NCI-H2029 (cell line): ENCODE results near the gene CNTNAP3.
"Not testable (repeated sequence)": the region's sequence is repeated elsewhere in the genome, so short reads cannot be mapped to it uniquely, and the experiment has no call there.

Experiments used
- DNase-seq: peaks from one replicate; lab custom pipeline; 2025; lab: John Stamatoyannopoulos, UW

Gene CNTNAP3

DNA sequence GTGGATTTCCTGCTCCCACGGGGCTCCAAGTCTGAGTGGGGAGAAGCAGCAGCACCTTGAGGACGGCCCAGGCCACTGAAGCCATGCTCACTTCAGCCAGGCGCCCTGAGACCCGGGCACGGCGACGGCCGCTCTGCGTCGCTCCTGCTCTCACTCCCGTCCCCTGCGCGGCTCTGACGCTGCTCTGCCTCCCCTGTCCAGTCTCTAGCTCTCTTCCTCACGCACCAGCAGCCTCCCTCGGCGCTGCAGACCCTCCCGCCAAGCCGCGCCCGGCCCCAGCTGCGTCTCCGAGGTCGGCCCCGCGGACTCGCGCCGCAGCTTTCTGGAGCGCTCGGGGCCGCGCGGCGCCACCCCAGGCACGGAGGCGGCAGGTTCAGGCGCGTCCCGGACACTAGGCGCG, at the start of gene CNTNAP3:
TSS of gene CNTNAP3 (minus strand) at position 188 of the 400 bp plus-strand sequence. CDS start at position 85, 103 bp downstream.
- DNase-seq: not testable (repeated sequence)

DNA sequence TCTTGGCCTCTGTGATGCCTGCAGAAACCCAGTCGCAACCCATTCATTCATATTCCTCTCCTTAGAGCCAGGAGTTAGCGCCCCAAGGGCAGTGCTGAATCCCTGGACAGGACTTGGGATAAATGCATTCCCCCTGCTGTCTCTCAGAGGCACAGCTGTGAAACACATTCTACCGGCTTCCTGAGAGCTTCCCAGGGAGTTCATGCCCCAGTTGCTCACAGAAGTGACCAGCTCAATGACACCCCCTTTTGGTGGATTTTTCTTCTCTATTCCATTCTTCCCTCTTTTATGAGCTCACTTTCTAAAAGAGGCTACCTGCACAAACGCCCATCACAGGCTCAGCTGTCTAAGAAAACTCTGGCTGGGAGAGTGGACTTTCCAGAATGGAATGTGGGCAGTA, 8.0 kb downstream of the CNTNAP3 start:
- DNase-seq: not testable (repeated sequence)

DNA sequence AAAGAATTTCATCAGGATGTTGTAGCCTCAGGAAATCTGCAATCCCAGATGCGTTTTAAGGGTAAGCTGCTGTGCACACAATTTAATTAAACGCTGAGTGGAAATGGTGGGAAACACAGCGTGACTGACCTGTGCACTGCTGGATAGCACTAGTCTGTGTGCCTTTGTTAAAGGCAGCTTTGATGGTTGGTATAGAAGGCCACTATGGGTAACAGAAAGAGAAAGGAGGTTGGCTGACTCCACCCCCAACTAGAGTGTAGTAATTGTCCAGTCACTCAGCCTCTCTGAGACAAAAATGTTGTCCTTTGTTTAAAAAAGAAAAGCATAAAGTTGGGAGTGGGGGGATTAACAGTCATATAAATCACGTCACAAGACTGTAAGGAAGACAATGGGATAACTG, 45.5 kb downstream of the CNTNAP3 start:
- DNase-seq: not testable (repeated sequence)

DNA sequence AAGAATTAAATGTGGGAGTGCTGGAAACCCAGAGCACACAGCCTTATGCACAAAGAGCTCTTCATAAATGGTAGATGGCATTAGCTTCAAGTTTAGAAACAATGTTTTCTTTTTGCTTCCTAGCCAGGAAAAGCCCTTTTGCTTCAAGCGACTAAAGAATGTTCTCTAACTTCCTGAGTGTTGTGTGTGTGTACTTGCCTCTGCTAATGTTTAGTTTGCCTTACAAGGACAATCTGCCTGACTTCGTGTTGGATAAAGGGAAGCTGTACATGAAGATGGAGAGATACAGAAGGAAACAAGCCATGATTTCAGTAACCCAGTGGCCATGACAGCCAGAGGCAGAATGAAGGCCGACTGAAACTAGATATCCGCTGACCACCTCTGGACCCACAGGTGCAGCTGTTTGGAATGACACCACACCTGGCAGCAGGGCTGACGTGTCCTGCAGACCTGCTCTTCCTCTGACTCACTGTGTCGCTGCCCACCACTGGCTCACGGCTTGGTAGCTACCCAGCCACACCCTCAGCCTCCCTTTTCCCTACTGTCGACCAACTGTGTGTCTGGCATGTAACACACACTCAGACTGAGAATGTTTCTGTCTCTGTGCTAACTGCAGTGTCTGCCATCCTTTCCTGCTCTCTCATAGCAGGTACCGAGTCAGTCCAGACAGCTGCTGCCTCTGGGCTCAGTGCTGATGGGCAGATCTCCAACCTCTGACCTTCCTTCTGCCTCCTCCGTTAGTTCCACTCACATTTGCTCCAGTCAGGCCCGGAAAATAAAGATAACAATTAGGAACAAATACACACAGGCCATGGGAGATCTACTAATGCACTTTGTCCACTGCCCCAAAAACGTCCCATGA, 55.6 kb downstream of the CNTNAP3 start:
- DNase-seq: not testable (repeated sequence)

DNA sequence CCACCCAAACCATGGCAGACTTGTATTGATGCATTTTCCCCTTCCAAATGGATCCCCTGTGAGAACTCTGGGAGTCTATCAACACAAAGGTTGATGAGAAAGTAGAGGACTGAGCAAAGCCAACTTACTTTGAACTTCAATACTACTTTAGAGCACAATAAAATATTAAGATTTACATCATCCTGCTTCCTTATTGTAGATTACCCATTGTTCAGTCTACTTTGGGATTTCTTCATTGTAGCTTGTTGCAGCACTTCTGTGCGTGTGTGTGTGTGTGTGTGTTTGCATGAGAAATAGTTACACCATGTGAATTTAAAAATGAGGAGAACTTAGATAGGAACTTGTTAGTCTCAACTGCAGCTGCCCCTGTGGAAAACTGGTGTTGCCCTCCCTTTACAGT, 72.0 kb downstream of the CNTNAP3 start:
- not testable (repeated sequence) for DNase-seq

DNA sequence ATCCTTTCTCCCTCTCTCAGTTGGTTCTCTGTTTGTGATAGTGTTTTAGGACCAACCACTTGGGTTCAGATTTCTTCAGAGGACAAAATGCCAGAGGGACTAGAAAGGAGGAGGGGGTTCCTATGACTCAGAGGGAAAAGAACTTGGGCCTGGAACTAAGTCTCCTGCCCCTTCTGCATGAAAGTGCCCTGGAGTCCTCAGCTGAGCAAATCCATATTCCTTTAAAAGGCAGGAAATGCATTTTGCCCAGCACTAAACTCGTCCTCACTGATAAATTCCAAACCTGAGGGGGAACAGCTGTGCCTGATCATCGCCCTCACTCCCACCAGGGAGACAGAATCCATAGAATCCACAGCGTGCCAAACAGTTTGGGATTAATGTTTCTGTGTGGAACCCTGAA, 78.2 kb downstream of the CNTNAP3 start:
- not testable (repeated sequence) for DNase-seq

DNA sequence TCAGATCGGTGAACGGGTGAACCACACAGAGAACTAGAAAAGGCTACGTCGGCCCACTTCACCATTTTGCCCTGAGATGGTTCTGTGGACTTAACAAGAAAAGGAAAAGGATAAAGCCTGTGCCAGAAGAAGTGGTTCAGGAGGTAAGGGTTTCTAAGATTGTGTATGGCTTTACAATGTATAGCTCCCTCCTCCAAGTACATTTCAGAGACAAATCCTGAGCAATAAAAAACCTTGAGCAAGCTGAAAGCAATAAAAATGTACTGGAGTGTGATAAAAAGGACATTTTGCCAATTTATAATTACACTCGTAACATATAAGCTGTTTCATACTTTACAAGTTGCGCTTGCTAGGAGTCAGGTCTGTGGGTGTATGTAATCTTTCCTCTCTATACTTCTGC, 81.3 kb downstream of the CNTNAP3 start:
- DNase-seq: not testable (repeated sequence)

DNA sequence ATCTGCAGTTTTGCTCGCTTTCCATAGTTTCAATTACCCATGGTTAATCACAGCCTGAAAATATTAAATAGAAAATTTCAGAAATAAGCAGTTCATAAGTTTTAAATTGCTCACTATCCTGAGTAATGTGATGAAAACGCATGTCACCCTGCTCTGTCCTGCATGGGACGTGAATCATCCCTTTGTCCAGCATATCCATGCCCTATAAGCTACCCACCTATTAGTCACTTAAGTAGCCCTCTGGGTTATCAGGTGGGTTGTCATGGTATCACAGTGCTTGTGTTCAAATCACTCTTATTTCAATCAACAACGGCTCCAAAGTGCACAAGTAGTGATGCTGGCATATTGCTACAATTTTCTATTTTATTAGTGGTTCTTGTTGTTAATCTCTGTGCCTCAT, 82.1 kb downstream of the CNTNAP3 start:
- DNase-seq: not testable (repeated sequence)

DNA sequence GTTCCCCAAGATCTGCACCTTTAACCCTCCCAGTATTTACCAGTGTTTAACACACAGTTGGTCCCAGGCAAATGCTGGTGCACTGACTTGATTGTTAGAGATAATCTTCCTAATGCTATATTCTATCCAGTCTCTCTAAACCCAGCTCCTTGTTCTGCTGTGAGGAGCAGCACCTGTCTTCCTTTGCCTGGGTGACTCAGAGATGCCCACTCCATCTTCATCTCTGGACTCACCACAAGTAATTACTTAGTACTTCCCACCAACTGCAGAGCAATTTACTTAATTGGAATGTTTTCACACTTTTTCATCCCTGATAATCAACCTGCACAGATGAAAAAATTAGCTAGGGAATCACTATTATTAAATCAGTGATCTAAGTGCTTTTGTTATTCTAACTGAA, 87.6 kb downstream of the CNTNAP3 start:
- DNase-seq: not testable (repeated sequence)

DNA sequence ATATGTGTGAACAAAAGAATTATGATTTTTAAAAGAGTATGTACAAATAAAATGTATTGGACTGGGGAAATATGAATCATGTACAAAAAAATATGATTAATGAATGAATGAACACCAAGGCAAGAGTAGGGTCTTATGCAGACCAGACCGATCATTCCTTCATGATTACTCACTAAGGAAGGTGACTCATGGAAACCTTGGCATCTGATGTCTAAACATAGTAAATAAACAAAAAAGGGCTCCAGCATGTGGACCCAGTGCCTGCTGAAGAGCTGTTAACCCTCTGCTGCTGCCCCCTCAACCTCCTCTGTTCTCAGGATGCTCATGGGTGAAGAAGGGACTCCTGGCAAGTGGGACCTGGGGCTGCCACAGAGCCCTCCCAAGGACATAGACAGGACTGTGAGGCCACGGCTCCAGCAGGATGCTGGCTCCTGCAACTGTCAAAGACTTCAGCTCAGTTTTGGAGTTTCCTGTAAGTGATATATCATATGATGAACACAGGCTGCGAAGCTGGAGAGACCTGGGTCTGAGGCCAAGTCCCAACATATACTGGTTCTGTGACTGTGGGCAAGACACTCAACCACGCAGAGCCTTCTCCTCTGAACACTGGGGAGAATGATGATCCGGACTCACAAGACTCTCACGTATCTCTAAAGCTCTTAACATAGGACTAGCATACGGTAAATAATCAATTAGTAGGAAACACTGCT, 89.8 kb downstream of the CNTNAP3 start:
- not testable (repeated sequence) for DNase-seq

DNA sequence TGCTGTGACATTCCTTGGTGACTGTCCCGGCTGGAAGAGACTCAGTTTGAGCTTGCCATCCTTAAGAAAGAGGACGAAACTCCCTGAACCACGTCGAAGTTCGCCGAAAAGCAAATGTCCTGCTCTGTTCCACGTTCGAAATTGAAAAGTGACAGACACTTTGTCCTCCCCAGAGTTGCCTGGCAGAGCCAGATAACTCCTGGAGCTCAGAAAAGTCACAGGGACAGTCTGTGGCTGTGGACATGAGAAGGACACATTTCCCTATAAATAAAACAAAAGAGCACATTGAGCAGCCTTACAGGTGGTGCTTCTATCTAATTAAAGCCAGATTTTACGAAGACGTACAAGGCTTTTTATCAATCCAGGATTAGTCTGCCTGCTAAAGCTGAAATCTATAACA, 116.6 kb downstream of the CNTNAP3 start:
- not testable (repeated sequence) for DNase-seq

DNA sequence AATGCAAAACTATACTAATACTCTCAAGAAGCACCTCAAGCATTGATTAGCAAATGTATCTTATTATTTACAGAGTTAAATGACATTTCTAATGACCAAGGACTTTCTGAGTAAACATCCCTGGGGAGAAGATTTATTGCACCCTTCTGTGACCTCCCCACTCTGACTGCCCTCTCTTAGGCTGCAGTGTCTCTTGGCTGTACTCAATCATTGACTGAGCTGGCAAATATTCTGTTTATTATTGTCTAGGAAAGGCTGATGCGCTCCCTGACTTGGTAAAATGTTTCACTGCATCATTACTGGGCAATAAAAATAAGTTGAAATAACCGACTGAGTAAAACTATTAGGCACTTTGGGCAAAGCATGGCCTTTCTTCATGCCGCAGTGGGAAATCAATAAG, 130.3 kb downstream of the CNTNAP3 start:
- DNase-seq: not testable (repeated sequence)

DNA sequence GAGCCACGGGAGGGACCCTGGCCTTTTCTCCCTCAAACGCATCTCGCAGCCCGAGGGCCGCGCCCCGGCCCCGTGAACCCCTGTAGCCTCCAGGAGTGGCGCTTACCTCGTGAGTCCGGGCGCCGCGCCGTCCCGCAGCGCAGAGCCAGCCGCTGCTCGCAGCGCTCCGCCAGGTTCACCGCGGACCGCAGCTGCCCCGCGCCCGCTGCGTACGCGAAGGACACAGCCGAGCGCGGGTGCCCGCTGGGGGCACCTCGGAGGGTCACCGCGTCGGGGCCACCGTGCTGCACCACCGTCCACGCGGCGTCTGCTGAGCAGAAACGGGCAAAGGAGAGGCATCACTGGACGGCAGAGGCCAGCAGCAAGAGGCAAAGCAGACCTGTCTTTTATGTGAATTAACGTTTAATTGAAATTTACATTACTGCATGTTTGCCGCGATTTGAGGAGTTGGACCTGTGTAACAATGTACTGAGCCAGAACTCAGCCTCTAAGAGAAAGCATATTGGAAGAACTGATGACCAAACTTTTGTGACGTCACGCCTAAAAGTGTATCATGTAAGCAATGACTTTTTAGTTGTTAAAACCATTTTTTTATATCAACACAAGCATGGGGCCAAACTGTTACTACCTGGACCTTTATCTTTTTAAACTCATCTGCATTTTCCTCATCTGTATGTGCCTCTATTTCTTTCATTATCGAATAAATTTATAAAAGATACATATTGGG, 155.0 kb downstream of the CNTNAP3 start:
- not testable (repeated sequence) for DNase-seq

DNA sequence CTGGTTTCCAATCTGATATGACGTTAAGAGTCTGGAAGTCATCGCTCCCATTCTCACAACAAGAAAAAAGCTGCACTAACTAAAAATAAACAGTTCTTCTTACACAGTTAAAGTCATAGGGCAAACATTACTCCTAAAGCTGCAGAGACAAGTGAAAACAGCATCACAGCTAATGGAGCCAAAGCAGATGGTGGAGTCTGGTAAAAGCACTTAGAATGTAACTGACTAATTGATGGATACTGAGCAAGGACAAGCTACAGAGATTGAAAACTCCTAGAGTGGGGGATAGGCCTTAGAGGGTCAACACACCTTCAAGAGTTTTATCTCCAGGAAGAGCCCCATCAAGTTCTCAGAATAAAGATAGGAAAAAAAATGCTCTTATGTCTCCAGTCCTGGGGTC, 166.6 kb downstream of the CNTNAP3 start:
- not testable (repeated sequence) for DNase-seq

DNA sequence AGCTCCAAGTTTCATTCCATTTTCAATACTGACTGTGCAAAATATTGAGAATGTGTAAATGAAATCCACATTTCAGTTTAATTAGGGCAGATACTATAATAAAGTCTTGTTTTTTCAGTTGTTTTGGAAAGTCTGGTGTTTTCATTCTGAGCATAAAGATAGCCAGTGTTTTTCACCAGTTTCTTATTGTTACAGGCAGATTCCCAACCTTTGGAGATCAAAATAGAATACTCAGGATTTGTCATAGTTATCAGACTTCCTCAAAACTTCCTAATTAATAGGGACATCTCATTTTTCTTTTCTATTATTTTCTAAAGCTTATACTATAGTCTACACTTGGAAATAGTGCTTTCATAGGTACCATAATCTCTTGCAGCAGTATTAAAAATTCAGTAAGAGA, 176.2 kb downstream of the CNTNAP3 start:
- DNase-seq: not testable (repeated sequence)

DNA sequence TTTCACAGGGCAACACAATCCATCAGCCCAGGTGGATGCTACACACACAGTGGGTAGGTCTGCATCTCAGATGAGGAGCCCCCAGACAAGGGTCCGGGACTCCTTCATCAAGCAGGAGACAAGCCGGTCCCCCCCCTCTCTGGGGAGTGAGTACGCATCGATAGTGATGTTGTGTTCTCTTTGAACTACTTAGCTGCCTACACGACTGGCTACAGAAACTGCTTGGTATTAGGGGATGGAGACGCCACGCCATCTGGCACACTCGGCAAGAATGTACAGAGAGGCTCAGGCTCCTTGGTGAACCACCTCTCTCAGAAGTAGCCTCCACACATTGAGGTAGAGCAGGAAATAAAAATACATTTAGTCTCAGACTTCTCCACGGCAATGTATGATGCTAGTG, 179.8 kb downstream of the CNTNAP3 start:
- DNase-seq: no peak

DNA sequence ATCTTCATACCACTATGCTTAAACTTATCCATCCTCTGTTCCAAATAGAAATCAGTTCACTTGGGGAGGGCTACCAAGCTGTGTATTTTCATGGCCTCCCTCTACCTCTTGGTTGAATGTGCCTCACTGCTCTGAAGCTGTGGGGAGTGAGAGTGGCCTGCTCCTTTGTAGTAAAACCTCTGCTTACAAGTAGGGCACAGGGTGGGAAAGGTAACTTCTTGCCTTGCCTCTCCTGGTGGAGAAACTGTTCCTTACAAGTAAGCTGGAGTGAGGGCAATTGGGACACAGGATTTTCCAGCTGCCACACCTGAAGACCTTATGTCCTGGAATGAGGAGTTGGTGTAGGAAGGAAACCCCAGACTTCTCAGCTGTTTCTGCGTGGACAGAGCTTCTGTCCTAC, 190.8 kb downstream of the CNTNAP3 start:
- DNase-seq: not testable (repeated sequence)

DNA sequence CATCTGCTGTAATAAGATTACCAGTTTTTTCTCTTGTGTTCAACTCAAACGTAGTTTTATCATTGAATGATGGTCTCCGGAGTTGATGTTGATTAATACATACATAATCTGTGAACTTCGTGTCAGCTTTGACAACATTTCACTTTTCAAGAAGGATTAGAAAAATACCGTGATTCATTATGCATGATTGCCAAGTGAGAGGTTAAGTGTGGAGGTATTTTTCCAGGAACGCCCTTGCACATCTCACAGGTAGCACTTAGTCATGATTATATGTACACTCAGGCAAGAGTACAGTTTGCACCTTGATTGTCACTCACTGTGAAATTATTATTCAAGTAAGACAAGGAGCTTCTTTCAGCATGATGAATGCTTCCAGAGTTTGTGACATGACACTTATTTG, 202.7 kb downstream of the CNTNAP3 start:
- DNase-seq: not testable (repeated sequence)

DNA sequence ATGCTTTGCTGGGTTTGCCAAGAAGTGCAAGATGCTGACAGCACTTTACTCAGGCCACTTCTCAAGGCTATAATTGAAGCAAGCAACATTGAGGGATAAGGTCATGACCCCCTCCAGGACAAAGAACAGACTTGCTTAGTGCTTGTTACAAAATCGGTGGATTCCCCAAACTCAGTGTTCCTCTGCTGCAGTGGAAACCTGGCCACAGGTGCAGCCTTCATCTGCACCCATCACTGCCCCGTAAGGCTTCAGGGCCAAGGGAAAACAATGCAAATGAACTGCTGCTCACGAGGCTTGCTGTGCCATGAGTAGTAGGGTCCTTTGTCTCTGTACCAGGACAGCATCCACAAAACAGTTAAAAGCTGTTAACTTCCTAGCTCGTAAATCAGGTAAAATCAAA, 205.4 kb downstream of the CNTNAP3 start:
- DNase-seq: not testable (repeated sequence)

DNA sequence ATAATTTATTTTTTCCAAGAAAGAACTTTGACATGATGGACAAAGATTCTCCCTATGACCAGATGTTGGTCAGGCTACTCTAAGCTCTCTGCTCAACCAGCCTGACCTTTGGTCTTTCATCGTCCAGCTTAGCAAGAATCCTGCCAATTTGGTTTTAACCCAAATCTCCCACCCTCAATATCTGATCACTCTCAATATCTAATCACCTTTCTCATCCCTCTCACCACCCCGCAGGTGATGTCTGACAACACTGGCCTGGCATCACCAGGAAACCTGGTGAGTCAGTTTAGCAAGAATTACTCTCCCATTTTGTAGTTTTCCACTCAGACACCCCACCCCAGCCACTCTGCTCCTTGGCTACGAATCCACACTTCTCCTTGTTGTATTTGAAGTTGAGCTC, 207.9 kb downstream of the CNTNAP3 start:
- not testable (repeated sequence) for DNase-seq

DNA sequence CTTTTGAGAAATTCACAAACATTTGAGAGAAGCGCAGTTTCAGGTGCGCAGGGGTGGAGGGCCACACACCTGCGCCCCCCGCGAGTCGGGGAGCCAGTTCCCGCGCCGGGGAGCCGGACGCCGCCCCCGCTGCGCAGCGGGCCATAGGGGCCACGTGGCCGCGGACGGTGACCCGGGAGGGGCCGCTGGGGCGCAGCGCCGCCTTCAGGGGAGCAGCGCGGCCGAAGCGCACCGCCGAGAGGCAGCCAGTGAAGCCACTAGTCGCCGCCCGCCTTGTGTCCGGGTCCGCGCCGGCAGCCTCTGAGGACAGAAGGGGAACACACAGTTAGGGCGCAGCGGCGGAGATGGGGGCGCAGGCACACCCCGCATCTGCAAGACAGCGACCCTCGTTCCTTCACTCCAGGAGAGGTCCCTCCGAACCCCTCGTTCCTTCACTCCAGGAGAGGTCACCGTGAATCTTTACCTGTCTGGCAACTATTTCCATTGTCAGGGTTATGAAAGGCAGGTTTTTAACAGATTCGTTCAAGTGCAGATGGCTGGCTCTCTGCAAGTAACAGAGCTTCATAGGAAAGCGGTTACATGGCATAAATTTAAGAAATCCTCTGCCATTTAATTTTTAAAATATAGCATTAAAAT, 209.2 kb downstream of the CNTNAP3 start:
- not testable (repeated sequence) for DNase-seq

DNA sequence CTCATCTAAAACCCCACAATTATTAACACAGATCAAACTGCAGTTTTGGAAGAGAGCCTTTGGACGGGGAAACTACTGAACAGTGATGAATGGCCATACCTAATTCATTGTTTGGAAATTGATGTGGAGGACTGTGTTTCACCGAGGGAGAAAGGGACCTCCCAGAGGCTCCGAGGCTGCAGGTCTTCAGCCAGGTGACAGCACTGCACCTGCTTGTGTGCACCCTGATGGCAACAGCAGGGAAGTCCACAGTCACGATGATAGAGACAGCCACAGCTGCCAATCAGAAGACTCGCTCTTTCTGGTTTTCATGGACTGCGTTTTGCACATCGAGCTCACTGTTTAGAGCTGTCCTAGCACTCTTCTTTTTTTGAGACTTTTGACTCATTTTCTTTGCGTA, 214.4 kb downstream of the CNTNAP3 start:
- DNase-seq: not testable (repeated sequence)
